ENCODE data around the gene PHACTR3. TPM values are rescaled to one million over a fixed set of nuclear protein-coding genes. Genes with fewer than 3 reads are reported as not detected.

The PHACTR3 gene
- total RNA-seq, 4 donors from 2014 or later: 5.4 to 15.9 (median 10.0) TPM

GRCh38 chr20:59750209-59750840 lies 146.0 kb downstream of the PHACTR3 start:
- Histone ChIP-seq H3K4me1 (peaks cover 0 to 30% (median 0%) of the 10 kb centered on the region in 4 donors), H3K4me3 (no peak overlapping the region), H3K27ac (no peak overlapping the region), H3K27me3 (peaks cover 0 to 43% of the 10 kb centered on the region in 2 donors), H3K9me3 (no peaks in the 10 kb centered on the region), H3K36me3 (no peaks in the 10 kb centered on the region)
- no peak for TF ChIP-seq EP300 (IDR thresholded peaks at IDR 0.05)
- TF ChIP-seq POLR2A (IDR thresholded peaks at IDR 0.05): no peak
- TF ChIP-seq, protein P1, sequence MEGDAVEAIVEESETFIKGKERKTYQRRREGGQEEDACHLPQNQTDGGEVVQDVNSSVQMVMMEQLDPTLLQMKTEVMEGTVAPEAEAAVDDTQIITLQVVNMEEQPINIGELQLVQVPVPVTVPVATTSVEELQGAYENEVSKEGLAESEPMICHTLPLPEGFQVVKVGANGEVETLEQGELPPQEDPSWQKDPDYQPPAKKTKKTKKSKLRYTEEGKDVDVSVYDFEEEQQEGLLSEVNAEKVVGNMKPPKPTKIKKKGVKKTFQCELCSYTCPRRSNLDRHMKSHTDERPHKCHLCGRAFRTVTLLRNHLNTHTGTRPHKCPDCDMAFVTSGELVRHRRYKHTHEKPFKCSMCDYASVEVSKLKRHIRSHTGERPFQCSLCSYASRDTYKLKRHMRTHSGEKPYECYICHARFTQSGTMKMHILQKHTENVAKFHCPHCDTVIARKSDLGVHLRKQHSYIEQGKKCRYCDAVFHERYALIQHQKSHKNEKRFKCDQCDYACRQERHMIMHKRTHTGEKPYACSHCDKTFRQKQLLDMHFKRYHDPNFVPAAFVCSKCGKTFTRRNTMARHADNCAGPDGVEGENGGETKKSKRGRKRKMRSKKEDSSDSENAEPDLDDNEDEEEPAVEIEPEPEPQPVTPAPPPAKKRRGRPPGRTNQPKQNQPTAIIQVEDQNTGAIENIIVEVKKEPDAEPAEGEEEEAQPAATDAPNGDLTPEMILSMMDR (IDR thresholded peaks at IDR 0.05): no peak
- no peak for DNase-seq (ENCODE audit: low spot score in 2 of 2)
- WGBS, 2 donors: 65 to 71% methylated on average over 18 to 21 of the region's 21 CpGs

- Histone ChIP-seq H3K36me3 (no peaks in the 10 kb centered on the region), H3K27ac (no peak overlapping the region), H3K27me3 (peaks cover 0 to 46% of the 10 kb centered on the region in 2 donors), H3K9me3 (no peaks in the 10 kb centered on the region), H3K4me1 (peaks cover 0 to 30% (median 0%) of the 10 kb centered on the region in 4 donors), H3K4me3 (no peak overlapping the region)
- WGBS, 2 donors: 28 to 35% methylated on average over 15 to 17 of the region's 21 CpGs
- DNase-seq (ENCODE audit: low spot score in 2 of 2): peak; percentile 33 to 64
- TF ChIP-seq EP300 (IDR thresholded peaks at IDR 0.05) (no peak), POLR2A (IDR thresholded peaks at IDR 0.05) (no peak)
- TF ChIP-seq, protein P1 (IDR thresholded peaks at IDR 0.05): peak; percentile 45 to 75 (median 70)
Observed at GRCh38 chr20:59751075-59751711, 146.9 kb downstream of the PHACTR3 start.

DNA sequence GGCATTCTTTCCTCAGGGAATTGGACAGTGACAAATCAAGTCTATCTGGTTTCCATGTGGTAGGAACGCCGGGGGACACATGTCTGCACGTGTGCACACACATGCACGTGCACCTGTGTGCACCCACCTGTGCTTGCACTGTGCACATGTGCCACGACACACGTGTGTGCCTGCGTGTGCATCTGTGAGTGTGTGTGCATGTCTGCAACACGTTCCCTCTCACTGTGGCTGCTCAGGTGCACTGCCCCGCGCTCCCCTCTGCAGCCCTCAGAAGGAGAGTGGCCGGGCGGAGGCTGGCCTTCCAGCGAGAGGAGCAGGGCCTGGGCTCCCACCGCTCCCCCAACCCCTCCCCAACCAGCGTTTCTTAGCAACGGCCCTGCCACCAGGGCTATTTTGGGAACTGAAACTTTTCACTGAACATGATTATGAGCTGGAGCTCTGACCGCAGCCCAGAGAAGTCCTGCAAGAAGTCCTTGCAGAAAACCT lies 147.8 kb downstream of the PHACTR3 start:
- H3K36me3 ChIP-seq: no peaks in the 10 kb centered on the region
- H3K27me3 ChIP-seq: peaks cover 0 to 50% of the 10 kb centered on the region in 2 donors
- TF ChIP-seq EP300 (IDR thresholded peaks at IDR 0.05) (no peak), POLR2A (IDR thresholded peaks at IDR 0.05) (no peak)
- TF ChIP-seq, protein P1 (IDR thresholded peaks at IDR 0.05): no peak
- no peak overlapping the region for H3K4me3 ChIP-seq
- H3K4me1 ChIP-seq: peaks cover 0 to 30% (median 0%) of the 10 kb centered on the region in 4 donors
- H3K27ac ChIP-seq: no peak overlapping the region
- whole genome bisulfite sequencing, 2 donors: 30 to 38% methylated on average over 13 to 17 of the region's 17 CpGs
- no peak for DNase-seq (ENCODE audit: low spot score in 2 of 2)
- H3K9me3 ChIP-seq: no peaks in the 10 kb centered on the region

DNA sequence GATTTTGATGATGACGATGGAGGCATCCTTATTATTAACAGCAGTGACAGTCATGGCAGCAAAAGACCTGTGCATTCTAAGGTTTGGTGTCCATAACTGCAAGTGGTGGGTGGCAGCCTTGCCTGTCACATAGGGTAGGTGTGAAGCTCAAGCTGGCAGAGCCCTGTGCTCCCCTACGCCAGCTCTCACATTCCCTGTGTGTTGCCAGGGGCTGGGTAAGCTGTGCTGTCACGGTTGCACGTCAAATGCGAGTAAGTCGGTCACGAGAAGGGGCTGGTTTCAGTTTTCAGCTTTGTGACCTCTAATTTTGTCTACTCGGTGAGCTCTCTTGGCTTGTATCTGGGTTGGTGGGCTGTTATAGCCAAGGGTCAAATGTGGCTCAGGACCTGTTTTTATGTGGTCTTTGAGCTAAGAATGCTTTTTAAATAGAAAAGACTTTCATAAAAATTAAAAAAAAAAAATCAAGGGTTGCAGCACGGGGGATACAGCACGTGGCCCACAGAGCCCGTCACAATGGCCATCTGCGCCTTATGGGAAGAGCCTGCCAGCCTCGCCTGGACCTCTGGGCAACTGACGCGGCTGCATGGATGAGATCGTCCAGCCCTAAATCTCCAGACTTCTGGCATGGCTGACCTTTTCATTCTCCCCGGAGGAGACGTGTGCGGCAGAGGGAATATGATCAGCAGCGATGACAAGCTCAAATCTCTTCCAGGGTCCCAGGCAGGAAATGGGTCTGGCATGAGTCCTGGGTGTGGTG lies 148.5 kb downstream of the PHACTR3 start:
- H3K27ac ChIP-seq: no peak overlapping the region
- TF ChIP-seq POLR2A (IDR thresholded peaks at IDR 0.05): no peak
- TF ChIP-seq, protein P1 (IDR thresholded peaks at IDR 0.05): no peak
- TF ChIP-seq EP300 (IDR thresholded peaks at IDR 0.05): no peak
- peaks cover 0 to 53% of the 10 kb centered on the region in 2 donors for H3K27me3 ChIP-seq
- no peak for DNase-seq (ENCODE audit: low spot score in 2 of 2)
- no peak overlapping the region for H3K4me3 ChIP-seq
- H3K9me3 ChIP-seq: no peaks in the 10 kb centered on the region
- 38% methylated on average over 20 of the region's 20 CpGs for WGBS, 2 donors
- peaks cover 0 to 30% (median 0%) of the 10 kb centered on the region in 4 donors for H3K4me1 ChIP-seq
- no peaks in the 10 kb centered on the region for H3K36me3 ChIP-seq

All from tibial nerve (tissue), 4 donors.